ENCODE data around the gene E4F1. TPM values are rescaled to one million over a fixed set of nuclear protein-coding genes. Genes with fewer than 3 reads are reported as not detected.

E4F1 gene
- total and polyA plus RNA-seq, 9 of the 15 experiments (the other 6 are each of a cell fraction or from before 2014, with no cell fraction given), result 0.48 to 94.9 (median 20.4) TPM

- TF ChIP-seq ZNF589 (CRISPR knock-in tag; IDR thresholded peaks at IDR 0.05; ENCODE audit: low read depth), result 0 out of 2 replicates have a peak, but pooled peaks have one; percentile 11
- peak; percentile 55 for TF ChIP-seq PHF20 (IDR thresholded peaks at IDR 0.05; ENCODE audit: partially characterized antibody)
- TF ChIP-seq POLR2H (tag; IDR thresholded peaks at IDR 0.05; ENCODE audit: low read depth), result peak; percentile 90
Measured at GRCh38 chr16:2251296-2252111, 28.1 kb downstream of the E4F1 start, which contains the start of gene ECI1 (continued).

GRCh38 chr16:2252806-2253148 lies 29.4 kb downstream of the E4F1 start:
- no TSS peak for BruUV-seq (replicated peaks)
- Histone ChIP-seq H3K9me3 (replicated peaks; ENCODE audit: control insufficient read depth, insufficient read depth, low read depth, low read length) (no peaks in the 10 kb centered on the region), H4K20me1 (replicated peaks; ENCODE audit: control insufficient read depth, insufficient read depth, low read length) (0 out of 2 replicates have a peak, but pooled peaks cover 3% of the 10 kb centered on the region), H3K4me3 (no peak overlapping the region), H3K79me2 (ENCODE audit: control insufficient read depth, insufficient read depth, low read length) (peaks cover 47% of the 10 kb centered on the region), H3K4me1 (replicated peaks in 1 of 2; ENCODE audit: control insufficient read depth in 2 of 2, insufficient read depth in 2 of 2, low read length in 2 of 2) (peaks cover 8 to 24% of the 10 kb centered on the region in 2 experiments), H3K36me3 (ENCODE audit: control insufficient read depth, insufficient read depth, low read length) (peaks cover 74% of the 10 kb centered on the region), H3K27me3 (ENCODE audit: control insufficient read depth in 2 of 2, insufficient read depth in 2 of 2, low read length in 2 of 2) (no peaks in the 10 kb centered on the region), H3K4me2 (ENCODE audit: insufficient read depth, low read length) (no peak overlapping the region), H3K9me1 (ENCODE audit: control insufficient read depth, insufficient read depth, low read length) (no peaks in the 10 kb centered on the region), H2AFZ (ENCODE audit: low read depth, low read length) (no peak overlapping the region), H3K27ac (ENCODE audit: extremely low read depth, low read depth, low read length) (no peak overlapping the region; the same call in 2 of the 3 replicates), H3K9ac (ENCODE audit: insufficient read depth in 1 of 2, low read depth in 2 of 2, low read length in 2 of 2) (no peak overlapping the region)
- POLR2A ChIA-PET, result interaction anchor here (0.6 to 3.7 kb wide), 9 partner anchors 9 to 250 kb away, joined by 3 to 40 read pairs (median 14); partner anchors contain the start of genes PGP, RNPS1 and TRAF7
- 94% methylated on average over 7 of the region's 7 CpGs for WGBS (ENCODE audit: insufficient coverage, low coverage, missing lambda C conversion rate)
- TF ChIP-seq TAF7 (tag; IDR thresholded peaks at IDR 0.05) (no peak), BDP1 (IDR thresholded peaks at IDR 0.05; ENCODE audit: insufficient read depth, insufficient read length) (no peak), TEAD1 (CRISPR knock-in tag; IDR thresholded peaks at IDR 0.05) (0 out of 4 replicates have a peak, but pooled peaks of 1 of the 2 experiments have one; percentile 29), REST (IDR thresholded peaks at IDR 0.05; ENCODE audit: borderline replicate concordance) (no peak), REST (CRISPR knock-in tag; IDR thresholded peaks at IDR 0.05; ENCODE audit: low read depth) (no peak), NCOA6 (IDR thresholded peaks at IDR 0.05) (no peak), KDM4B (IDR thresholded peaks at IDR 0.05; ENCODE audit: borderline replicate concordance in 2 of 2, low read depth in 1 of 2) (no peak)
- peak; percentile 15 for FAIRE-seq
- DNase-seq (ENCODE audit: extremely low read depth in 1 of 4, low spot score in 3 of 4), result no peak
- ATAC-seq, result no peak
- in situ Hi-C loops (cut with MboI) (no loop called here), intact Hi-C loops (cut with micrococcal nuclease) (loop anchor here (5.0 kb wide), 1 partner anchor 55 kb away; the partner anchor contains the start of gene CASKIN1)
- CTCF ChIA-PET (ENCODE audit: low intra/inter-chr PET ratio), result no interaction called here

All from K562 (cell line).